GM18498 (cell line): ENCODE measurements around the gene TBC1D22A.
"Not testable (repeated sequence)": the region's sequence is repeated elsewhere in the genome, so short reads cannot be mapped to it uniquely, and the experiment has no call there.

Source experiments
- ATAC-seq: cut with Tn5 transposase; IDR thresholded peaks from one replicate; pipeline ENCODE4 v1.9.1; 2021; ENCODE audit warnings: mild to moderate bottlenecking, moderate library complexity; ENCODE audit not compliant: unreplicated experiment

Gene TBC1D22A, protein sequence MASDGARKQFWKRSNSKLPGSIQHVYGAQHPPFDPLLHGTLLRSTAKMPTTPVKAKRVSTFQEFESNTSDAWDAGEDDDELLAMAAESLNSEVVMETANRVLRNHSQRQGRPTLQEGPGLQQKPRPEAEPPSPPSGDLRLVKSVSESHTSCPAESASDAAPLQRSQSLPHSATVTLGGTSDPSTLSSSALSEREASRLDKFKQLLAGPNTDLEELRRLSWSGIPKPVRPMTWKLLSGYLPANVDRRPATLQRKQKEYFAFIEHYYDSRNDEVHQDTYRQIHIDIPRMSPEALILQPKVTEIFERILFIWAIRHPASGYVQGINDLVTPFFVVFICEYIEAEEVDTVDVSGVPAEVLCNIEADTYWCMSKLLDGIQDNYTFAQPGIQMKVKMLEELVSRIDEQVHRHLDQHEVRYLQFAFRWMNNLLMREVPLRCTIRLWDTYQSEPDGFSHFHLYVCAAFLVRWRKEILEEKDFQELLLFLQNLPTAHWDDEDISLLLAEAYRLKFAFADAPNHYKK

DNA sequence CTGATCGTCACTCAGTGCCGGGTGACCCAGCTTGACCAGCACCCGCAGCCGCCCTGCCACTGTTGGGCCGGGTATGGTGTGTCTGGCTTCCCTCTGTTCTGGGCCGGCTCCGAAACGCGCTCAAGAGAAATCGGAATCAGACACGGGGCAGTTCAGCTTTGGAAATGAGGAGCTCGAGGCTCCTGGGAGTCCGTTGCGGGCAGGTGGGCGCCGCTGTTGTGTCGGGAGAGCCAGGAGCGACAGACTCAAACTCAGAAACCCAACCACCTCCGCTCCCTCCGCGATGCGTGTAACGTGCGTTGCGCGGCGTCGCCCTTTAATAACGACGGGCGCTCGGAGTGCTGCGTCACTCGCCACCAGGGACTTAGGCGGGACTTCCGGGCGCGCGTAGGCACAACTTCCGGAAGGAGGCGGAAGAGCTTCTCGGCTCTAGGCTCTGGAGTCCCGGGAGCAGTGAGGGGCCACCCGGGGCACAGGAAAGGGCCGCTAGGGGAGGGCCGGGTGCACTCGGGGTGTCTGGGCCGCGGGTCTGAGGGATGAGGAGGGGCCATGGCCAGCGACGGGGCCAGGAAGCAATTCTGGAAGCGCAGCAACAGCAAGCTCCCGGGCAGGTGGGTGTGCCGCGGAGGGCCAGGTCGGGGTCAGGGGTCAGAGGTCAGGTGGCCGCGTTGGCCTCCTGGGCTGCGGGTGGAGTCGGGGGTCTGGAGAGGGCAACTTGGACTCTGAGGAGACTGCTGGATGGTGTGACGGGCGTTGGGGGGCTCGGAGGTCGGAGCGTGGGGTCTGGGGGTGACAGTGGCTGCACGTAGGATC, at the start of gene TBC1D22A:
Gene TBC1D22A, plus strand, starts transcription at position 413 of the 813 bp plus-strand sequence. Its CDS starts 137 bp downstream, at position 550.
- peak; percentile 74 for ATAC-seq

DNA sequence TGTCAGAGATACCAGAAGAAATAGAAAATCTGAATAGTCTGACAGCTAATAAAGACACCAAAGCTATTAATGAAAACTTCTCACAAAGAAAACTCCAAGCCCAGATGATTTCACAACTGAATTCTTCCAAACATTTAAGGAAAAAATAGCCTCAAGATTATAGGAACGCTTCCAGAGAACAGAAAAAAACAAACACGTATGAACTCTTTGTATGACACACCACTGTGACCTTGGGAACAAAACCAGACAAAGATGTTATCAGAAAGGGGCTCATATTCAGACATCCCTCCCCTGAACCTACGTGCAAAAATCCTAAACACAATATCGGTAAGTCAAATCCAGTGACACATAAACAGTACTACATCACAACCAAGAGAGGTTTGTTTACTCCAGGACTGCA, 47.9 kb upstream of the TBC1D22A start:
- no peak for ATAC-seq

DNA sequence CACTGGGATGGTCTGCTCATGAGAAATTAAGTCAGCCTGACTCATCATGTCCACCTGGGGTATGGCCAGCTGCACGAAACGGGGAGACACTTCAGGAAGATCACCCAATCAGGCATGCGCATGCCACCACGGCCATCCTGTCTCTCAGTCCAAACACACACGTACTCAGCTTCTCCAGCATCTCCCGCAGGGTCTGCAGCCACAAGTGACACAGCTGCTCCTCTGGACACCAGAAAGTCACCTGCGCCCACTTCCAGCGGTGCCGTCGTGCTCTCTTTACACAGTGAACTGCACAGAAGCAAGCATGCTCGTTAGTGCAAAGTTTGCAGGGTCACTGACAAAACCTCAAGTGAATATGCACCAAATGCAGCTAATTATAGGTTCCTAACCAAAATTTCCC, 42.5 kb upstream of the TBC1D22A start:
- no peak for ATAC-seq

DNA sequence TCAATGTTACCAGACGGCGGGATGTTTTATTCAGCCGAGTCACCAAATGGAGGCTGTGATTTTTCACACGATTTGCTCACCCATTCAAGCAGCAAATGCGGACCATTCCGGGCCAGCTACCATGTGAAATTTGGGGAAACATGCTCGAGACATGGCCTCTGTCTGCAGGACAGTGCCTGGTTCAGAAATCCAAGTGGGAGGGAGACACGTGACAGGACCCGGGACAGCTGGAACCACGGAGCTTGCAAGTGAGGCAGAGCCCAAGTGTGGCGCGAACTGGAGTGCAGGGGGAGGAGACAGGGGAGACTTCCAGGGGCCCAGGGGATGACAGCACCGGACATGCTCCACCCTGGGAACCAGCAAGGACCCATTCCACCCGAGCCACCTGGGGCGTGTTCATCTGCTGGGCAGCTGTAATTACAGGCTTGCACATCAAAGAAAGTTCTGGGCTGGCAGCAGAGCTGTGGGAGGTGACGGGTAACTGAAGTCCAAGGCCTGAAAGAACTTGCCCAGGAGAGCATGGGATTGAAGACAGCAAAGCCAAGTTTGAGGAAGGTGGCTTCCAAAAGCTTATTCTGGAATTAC, 40.9 kb upstream of the TBC1D22A start:
- no peak for ATAC-seq

DNA sequence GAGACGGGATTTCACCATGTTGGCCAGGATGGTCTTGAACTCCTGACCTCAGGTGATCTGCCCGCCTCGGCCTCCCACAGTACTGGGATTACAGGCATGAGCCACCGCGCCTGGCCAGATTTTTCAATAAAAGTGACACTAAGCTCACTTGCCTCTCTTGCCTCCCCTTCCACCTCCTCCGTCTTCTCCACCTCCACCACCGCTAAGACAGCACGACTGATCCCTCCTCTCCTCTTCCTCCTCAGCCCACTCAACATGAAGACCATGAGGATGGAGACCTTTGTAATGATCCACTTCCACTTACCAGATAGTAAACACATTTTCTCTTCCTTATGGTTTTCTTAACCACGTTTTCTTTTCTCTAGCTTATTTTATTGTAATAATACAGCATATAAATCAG, 38.6 kb upstream of the TBC1D22A start:
- ATAC-seq: no peak

DNA sequence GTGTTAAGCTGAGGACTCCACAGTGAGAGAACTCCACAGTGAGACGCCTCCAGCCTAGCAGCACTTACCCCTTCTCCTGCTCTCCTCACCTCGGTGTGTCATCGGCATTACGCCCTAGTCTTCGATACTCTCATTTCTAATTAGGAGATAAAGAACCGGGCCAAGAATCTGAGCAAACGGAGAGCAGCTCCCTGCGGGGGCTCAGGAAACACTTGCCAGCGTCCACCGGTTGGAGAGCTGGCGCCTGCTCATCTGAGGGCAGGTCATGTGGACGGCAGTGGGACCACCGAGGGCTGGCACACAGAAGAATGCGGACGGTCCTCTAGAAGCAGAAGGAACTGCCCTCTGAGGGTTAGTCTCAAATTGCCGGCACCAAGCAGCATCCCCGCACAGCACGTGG, 37.4 kb upstream of the TBC1D22A start:
- no peak for ATAC-seq

DNA sequence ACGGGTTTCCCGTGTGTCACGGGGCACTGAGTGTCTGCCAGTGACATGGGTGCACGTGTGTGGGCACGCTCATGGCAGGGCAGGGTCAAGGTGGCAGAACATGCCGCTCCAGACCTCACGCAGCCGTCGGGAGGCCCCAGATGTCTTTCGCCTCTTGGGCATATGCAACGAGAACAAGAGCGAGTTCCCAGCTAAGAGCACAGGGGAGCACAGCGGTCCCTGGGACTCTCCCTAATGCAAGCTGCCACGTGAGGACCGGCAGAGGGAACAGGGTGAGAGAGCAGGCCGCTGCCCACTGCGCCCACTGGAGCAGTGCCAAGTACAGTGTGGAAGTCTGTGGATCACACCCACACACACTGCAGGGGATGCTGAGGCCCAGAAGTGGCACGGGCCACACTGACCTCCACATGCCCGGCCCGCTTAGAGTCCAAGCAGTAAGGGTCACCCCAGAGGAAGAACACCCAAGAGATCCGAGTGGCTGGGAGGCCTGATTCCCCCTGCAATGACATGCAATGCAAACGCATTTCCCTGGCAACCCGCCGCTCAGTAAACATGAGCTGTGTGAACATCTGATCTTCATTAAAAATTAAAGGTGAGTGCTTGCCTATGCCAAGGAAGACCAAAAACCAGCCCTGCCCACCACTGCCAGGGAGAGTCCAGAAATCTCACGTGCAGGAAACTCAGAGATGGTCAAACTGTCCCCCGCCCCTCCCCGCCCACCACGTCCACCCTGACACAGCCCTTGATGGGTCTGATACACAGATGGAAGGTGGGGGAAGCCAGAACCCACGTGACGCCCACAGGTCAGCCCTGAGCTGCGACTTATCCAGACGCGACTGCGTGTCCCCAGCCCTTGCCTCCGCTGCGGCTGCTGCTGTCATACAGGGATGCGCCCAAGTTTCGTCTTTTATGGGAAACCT, 36.1 kb upstream of the TBC1D22A start:
- ATAC-seq: no peak

DNA sequence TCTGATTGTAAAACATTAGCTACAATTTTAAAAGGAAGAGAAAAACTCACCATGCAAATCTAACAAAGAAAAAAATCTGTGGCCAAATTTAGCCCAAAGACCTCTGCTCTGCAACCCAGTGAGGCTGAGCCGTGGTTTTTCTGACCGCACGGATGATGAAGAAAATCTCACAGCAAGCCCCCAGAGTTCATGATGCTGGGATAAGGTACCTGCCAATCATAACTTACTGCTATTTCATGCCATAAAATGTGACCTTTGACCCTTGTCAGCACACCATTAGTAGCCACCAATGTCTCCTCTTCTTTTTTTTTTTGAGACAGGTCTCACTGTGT, 35.5 kb upstream of the TBC1D22A start:
- no peak for ATAC-seq

DNA sequence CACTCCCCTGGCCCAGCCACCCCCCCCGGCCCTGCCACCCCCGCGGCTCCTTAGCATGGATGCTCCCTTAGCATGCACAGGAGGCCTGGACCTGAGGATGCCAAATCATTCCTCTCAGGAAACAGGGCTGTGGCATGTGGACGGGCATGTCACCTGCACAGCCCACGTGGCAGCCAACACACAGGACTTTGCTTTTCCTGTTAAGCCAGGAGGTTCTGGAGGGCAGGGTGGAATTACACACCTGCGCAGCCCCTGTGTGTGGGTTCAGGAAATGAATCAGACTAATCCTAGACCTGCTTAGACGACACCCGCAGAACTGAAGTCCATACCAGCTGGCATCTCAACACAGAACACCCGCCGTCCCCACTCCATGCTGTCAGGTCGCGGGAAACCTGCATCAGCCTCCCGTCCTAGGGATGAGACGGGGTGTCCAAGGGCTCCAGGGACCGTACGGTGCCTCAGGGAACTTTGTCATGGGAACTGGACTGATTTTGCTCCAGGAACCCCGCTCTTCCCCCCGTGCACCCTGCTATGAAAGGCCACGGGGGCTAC, 34.6 kb upstream of the TBC1D22A start:
- ATAC-seq: no peak

DNA sequence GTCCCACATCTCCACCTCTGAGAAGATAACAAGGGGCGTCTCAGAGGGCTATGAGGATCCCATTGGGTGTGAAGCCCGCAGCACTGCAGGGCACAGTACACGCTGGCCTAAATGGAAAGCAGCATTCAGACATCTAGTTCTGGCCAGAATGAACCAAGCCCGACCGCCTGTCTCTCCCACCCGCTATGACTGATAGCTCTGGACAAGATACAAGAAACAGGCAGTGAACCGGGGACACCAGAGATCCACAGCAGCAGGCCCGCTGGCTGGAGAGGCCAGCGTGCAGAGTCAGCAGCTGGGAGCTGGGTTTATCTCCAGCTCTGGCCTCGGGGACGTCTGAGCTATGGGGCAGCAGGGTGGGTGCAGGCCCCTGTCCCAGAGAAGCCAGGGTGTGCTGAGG, 34.0 kb upstream of the TBC1D22A start:
- no peak for ATAC-seq

DNA sequence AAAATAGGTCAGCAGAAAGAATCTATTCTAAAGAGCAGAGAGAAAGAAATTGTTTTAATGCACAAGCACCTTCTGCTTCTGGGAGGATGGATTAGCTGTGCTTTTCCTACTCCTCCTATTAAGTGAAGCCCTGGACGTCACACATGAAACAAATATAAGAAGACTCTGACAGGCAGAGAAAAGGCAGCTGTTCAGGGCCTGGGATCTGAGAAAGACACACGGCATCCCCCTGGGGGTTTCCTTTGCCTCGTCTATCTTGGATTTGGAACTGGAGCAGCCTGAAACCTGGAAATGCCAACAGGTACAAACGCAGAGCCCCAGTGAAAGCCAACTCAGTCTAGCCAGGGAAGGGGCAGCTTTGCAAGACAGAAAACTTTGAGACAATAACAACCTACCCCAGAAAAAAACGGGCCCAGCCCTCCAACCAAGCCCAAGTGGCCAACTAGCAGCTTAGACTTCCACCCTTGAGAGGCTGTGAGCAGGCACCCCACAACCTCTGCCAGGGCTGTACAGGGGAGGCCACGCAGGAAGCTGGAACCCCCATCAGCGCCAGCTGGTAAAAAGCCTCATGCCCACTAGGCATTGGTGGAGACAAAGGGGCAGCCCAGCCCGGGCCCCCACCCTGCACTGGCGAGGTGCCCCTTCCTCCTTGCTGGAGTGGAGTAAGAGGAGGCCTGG, 31.7 kb upstream of the TBC1D22A start:
- ATAC-seq: no peak

DNA sequence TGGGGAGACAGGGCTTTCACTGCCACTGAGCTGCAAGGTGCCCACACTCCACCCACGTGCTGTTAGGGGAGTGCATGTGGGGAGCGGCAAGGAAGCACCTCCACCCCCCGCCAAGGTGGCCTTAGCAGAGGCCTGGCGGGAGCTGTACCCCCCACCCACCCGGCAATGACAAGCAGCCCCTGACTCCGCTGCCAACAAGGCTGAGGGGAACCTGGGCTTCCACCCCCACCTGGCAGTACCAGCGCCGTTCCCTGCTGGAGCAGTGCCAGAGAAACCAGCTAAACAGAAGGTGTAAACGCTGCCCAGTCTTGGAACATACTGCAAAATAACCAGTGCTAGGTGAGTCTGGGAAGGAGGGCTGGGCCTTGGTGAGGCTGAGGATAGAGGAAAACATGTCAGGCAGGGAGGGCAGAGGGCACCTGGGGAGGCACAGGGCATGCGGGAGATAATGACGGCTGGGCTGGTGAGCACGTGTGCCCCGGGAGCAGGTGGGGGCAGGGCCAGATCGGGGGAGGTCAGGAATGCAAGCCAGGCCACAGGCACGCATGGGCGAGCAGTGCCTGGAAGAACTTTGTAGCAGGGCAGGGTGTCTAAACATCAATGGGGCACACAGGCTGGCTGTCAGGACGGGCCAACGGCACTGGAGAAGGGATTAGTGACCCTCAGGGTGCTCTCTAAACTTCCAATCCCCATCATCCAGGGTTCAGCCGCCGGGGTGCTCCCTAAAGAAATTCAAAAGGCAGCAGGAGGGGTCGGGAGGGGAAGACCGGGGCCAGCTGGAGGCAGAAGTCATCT, 31.0 kb upstream of the TBC1D22A start:
- ATAC-seq: no peak

DNA sequence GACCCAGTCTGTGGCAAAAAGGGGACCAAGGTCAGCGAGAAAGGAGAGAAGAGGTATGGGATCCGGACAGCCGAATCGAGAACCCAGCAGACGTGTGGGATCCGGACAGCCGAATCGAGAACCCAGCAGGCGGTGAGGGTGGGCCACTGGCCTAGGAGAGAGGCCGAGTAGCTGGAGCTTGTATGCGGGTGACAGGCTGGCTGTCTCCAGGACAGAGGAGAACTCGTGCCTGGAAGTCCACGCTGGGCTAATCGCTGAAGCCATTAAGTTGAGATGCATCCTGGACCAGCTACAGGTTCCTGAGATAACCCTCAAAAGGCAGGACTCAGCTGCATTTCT, 30.4 kb upstream of the TBC1D22A start:
- ATAC-seq: no peak

DNA sequence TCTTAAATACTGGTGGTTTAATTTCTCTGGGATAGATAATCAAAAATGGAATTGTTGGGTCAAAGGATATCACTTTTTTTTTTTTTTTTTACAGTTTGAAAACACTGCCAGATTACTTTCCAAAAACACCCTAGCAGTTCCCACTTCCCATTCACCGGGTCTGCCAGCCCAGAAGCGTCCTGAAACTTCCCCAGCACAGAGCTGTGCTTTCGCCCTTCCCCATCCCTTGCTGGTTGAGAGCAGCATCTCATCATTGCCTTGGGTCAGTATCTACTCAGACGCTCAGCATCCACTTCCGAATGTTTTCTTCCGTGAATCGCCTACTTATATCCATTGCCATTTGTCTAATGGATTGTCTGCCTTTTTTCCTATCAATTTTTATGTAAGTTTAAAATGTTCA, 29.9 kb upstream of the TBC1D22A start:
- ATAC-seq: no peak

DNA sequence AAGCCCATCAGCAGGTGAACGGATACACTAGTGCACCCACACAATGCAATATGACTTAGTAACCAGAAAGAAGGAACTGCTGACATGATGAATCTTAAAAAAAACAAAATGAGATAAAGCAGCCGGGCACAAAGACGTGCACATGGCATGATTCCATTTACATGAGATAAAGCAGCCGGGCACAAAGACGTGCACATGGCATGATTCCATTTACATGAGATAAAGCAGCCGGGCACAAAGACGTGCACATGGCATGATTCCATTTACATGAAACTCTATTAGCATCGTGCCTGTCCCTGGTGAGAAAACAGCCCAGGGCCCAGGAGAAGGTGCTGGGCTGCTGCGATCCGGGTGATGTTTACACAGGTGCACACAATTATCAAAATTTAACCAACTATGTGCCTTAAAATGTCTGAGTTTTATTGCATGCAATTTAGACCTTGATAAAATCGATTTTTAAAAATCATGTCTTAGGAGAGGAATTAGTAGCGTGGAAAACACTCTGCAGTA, 28.2 kb upstream of the TBC1D22A start:
- ATAC-seq: not testable (repeated sequence)

DNA sequence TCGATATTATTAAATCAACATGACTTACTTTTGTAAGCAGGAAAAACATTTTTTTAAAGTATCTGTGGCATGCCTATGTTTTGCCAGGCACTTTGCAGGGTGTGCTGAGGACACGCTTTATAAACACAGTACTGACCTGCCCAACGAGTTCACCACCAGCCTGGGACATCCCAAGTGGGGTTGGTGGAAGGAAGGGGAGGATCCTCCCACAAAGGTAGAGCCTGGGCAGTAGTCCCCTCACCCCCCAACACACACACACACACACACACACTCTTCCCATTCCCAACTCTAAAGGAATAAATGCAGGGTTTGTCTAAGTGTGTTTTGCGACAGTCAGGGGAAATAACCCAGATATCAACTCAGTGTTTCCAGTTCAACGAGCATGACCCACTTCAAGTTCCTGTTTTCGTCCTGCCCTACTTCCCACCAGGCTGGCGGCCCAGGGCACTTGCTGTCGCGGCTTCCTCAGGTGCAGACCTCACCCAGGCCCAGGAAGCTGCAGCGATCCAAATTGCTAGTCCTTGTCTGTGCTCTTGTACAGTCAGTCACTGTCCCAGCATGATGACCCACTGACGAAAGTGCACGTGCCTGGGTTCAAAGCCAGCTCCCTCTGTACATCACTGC, 27.5 kb upstream of the TBC1D22A start:
- ATAC-seq: no peak

DNA sequence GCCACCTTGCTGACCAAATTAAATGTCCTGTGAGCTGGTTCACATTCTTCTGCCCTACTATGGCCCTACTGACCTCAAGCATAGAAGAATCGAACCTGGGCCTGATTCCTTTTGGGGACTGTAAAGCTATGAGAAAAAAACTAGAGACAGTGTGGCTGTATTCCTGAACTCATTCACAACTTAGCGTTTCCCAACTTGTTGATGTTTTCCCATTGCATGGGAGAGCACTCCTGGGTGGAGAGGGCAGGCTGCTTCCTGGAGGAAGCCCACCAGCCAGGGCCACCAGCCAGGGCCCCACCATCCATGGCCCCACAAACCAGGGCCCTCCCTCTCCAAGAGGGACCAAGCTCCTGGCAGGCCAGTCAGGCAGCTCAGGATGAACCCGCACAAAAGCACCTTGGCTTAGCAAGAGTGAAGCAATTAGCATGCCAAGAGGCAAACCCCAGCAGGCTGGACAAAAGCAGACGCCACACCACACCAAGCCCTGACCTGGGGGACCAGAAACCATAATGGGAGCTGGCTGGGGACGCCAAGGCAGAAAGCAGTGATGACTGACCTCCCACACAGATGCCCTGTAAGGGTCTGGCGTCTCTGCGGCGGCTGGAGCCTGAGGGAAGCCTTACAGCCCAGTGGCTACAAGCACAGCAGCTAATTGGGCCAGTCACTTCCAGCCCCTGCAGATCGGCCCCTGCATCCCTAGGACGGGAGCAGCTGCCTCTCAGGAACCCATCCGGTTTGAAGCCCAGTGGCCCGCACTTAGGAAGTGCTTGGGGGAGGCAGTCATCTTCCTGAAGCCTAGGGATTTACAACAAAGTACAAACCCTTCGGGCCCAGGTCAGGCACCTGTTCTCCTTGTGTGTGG, 26.5 kb upstream of the TBC1D22A start:
- ATAC-seq: no peak
